Smooth muscle cell (in vitro differentiated cells): ENCODE results near the gene ARHGAP26. TPM values are rescaled to one million over a fixed set of nuclear protein-coding genes. Genes with fewer than 3 reads are reported as not detected.

Experiments
- DNase-seq: peaks from one replicate; lab custom pipeline; 2025; ENCODE audit not compliant: unreplicated experiment; lab: John Stamatoyannopoulos, UW
- H2AFZ ChIP-seq: fragments of 200-600 bp; sonication (generic); 2 replicates; pipeline ENCODE4 v1.6.0; 2016; ENCODE audit warnings: antibody characterized with exemption, low read depth, mild to moderate bottlenecking
- H3F3A ChIP-seq: fragments of 200-600 bp; sonication (generic); 2 replicates; pipeline ENCODE4 v1.6.0; 2017; ENCODE audit warnings: antibody characterized with exemption, low read depth
- H3K27ac ChIP-seq: fragments of 200-600 bp; sonication (generic); 2 replicates; pipeline ENCODE4 v1.5.1; 2016; ENCODE audit warnings: low read depth, mild to moderate bottlenecking
- H3K27me3 ChIP-seq: fragments of 200-600 bp; sonication (generic); 2 replicates; pipeline ENCODE4 v1.6.1; 2016; ENCODE audit warnings: low read depth, mild to moderate bottlenecking
- H3K36me3 ChIP-seq: fragments of 200-600 bp; sonication (generic); 2 replicates; pipeline ENCODE4 v1.5.1; 2016; ENCODE audit warnings: low read depth
- H3K4me1 ChIP-seq: fragments of 200-600 bp; sonication (generic); 2 replicates; pipeline ENCODE4 v1.5.1; 2016; ENCODE audit warnings: low read depth
- H3K4me2 ChIP-seq: fragments of 200-600 bp; sonication (generic); 2 replicates; pipeline ENCODE4 v1.6.0; 2016; ENCODE audit warnings: mild to moderate bottlenecking
- H3K4me3 ChIP-seq: fragments of 200-600 bp; sonication (generic); 2 replicates; pipeline ENCODE4 v1.5.1; 2016; ENCODE audit warnings: mild to moderate bottlenecking
- H3K79me2 ChIP-seq: fragments of 200-600 bp; sonication (generic); 2 replicates; pipeline ENCODE4 v1.6.0; 2016; ENCODE audit warnings: low read depth, mild to moderate bottlenecking
- H3K9ac ChIP-seq: fragments of 200-600 bp; sonication (generic); 2 replicates; pipeline ENCODE4 v1.6.0; 2016; ENCODE audit warnings: low read depth
- H3K9me3 ChIP-seq: fragments of 200-600 bp; sonication (generic); replicated peaks from 2 replicates; pipeline ENCODE4 v1.5.1; 2016; ENCODE audit warnings: low read depth
- H4K20me1 ChIP-seq: fragments of 200-600 bp; sonication (generic); 2 replicates; pipeline ENCODE4 v1.6.0; 2016; ENCODE audit warnings: low read depth
- WGBS: methylation state at CpG from one replicate; pipeline ENCODE4 v1.1.7; 2016; ENCODE audit warnings: low lambda C conversion rate; 5-methylcytosine and 5-hydroxymethylcytosine counted together
- polyA plus RNA-seq: library from polyadenylated mRNA; unstranded; fragments of >200 nt; fragmentation: Nextera tagmentation; extraction: Ambion mirVana; gene quantifications from 2 replicates; pipeline ENCODE4 v1.2.1, GENCODE V29; 2016
- total RNA-seq: library from RNA; depleted of rRNA; stranded (reverse); fragments of >200 nt; gene quantifications from 2 replicates; pipeline ENCODE4 v1.2.3, GENCODE V29; 2014
- TF ChIP-seq, protein P1 (sequence below): fragments of 200-600 bp; sonication (generic); IDR thresholded peaks from 2 replicates; pipeline ENCODE4 v1.5.1; 2017; ENCODE audit warnings: borderline replicate concordance, mild to moderate bottlenecking, antibody characterized with exemption; ENCODE audit not compliant: insufficient read depth, poor library complexity, severe bottlenecking

The ARHGAP26 gene
- total and polyA plus RNA-seq, 2 experiments from 2014 or later: 2.2 to 5.1 TPM

DNA sequence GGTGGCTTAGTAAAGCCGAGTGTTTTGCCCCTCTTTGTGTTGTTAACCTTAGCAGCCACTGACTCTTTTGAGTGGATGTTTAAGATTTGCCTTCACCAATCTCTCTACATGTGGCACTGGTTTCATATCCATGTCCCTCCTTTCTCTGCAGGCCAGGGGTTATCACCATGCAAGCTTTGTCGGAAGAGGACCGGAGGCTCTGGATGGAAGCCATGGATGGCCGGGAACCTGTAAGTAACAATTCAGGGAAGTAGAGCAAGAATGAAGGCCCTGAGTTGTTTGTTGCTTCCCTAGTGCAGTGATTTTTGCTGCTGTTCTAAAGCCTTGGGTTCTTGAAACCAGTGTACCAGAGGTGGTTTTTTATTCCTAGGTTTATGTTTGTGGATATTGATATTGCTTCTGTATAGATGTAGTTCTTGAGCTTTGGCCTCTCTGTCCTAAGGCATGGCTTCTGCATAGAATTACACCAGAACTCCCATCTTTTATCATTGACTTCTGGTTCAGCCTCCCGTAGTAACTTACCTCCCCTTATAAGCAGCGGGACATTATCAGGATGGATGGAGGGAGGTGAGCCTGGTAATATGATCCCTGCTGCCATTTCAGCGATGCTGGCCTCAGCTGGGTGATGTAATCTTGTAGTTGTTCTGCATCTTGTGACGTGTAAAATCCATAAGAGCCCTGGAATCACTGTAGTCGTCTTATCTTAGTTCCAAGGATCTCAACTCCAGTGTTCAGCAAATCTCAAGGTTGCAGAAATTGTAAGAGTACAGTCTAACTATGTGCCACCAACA is 161.9 kb downstream of the ARHGAP26 start:
- H3F3A ChIP-seq: no peaks in the 10 kb centered on the region
- H4K20me1 ChIP-seq: no peaks in the 10 kb centered on the region
- no peak for DNase-seq
- no peaks in the 10 kb centered on the region for H3K79me2 ChIP-seq
- H2AFZ ChIP-seq: no peak overlapping the region
- H3K4me1 ChIP-seq: no peaks in the 10 kb centered on the region
- 71% methylated on average over 9 of the region's 9 CpGs for WGBS
- no peak overlapping the region for H3K4me3 ChIP-seq
- H3K9me3 ChIP-seq: no peaks in the 10 kb centered on the region
- H3K9ac ChIP-seq: no peak overlapping the region
- H3K27ac ChIP-seq: no peak overlapping the region
- TF ChIP-seq, protein P1, sequence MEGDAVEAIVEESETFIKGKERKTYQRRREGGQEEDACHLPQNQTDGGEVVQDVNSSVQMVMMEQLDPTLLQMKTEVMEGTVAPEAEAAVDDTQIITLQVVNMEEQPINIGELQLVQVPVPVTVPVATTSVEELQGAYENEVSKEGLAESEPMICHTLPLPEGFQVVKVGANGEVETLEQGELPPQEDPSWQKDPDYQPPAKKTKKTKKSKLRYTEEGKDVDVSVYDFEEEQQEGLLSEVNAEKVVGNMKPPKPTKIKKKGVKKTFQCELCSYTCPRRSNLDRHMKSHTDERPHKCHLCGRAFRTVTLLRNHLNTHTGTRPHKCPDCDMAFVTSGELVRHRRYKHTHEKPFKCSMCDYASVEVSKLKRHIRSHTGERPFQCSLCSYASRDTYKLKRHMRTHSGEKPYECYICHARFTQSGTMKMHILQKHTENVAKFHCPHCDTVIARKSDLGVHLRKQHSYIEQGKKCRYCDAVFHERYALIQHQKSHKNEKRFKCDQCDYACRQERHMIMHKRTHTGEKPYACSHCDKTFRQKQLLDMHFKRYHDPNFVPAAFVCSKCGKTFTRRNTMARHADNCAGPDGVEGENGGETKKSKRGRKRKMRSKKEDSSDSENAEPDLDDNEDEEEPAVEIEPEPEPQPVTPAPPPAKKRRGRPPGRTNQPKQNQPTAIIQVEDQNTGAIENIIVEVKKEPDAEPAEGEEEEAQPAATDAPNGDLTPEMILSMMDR: no peak
- H3K36me3 ChIP-seq: no peaks in the 10 kb centered on the region
- no peak overlapping the region for H3K4me2 ChIP-seq
- H3K27me3 ChIP-seq: no peaks in the 10 kb centered on the region

DNA sequence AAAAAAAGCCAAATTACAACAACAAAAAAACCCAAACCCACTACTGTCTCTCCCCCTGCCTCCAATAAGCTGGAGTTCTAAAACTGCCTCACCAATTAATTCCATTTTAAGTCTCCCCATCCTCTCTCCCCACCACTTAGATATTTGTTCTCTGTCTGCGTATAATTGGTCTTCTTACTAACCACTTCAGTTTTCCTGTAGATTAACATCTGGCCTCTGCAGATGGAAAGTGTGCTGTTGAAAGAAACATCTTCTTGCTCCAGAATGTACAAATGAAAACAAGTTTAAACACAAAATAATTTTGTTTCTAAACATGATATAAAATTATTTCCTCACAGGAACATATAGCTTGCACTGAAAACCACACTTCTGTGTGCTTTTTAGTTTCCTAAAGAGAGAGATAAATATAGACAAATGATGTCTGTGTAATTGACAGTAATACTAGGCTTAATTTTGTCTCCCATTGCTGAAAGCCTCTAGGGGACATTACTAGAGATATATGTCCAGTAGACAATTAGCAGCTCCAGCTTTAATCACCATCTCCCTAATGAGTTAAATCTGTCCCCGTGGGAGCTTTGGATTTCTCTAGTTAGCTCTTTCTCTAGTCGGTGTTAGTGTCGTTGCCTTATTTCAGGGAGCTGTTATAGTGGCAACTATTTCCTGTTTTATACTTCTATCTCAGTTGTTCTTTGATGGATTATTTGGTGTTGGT is 164.0 kb downstream of the ARHGAP26 start:
- no peak for DNase-seq
- Histone ChIP-seq H3F3A (no peaks in the 10 kb centered on the region), H3K36me3 (no peaks in the 10 kb centered on the region), H3K9me3 (no peaks in the 10 kb centered on the region), H3K4me2 (no peak overlapping the region), H4K20me1 (no peaks in the 10 kb centered on the region), H3K4me1 (no peaks in the 10 kb centered on the region), H3K4me3 (no peak overlapping the region), H3K79me2 (no peaks in the 10 kb centered on the region), H3K27ac (no peak overlapping the region), H3K27me3 (no peaks in the 10 kb centered on the region), H3K9ac (no peak overlapping the region), H2AFZ (no peak overlapping the region)
- TF ChIP-seq, protein P1: no peak
- WGBS: 53% methylated on average over 4 of the region's 4 CpGs

- no peak overlapping the region for H3K27ac ChIP-seq
- H3K4me1 ChIP-seq: no peaks in the 10 kb centered on the region
- TF ChIP-seq, protein P1: no peak
- H3K4me2 ChIP-seq: no peak overlapping the region
- H3F3A ChIP-seq: no peaks in the 10 kb centered on the region
- H3K79me2 ChIP-seq: no peaks in the 10 kb centered on the region
- no peak overlapping the region for H3K4me3 ChIP-seq
- H3K36me3 ChIP-seq: no peaks in the 10 kb centered on the region
- H4K20me1 ChIP-seq: no peaks in the 10 kb centered on the region
- no peak overlapping the region for H2AFZ ChIP-seq
- no peak for DNase-seq
- no peaks in the 10 kb centered on the region for H3K27me3 ChIP-seq
- no peak overlapping the region for H3K9ac ChIP-seq
- no peaks in the 10 kb centered on the region for H3K9me3 ChIP-seq
- WGBS: 96% methylated on average over 5 of the region's 5 CpGs
Observed at GRCh38 chr5:142935014-142935413, 164.8 kb downstream of the ARHGAP26 start.
